H1 (cell line): Measurements from ENCODE around the gene PPP2R2B. TPM values are rescaled to one million over a fixed set of nuclear protein-coding genes. Genes with fewer than 3 reads are reported as not detected.

Experiments
- CTCF ChIA-PET: fragments of 300-600 bp; sonication (Branson Sonifier 250); formaldehyde crosslinking; loops from one replicate; lab custom pipeline; 2021; ENCODE audit not compliant: partially characterized antibody; lab: Charles Lee
- POLR2A ChIA-PET: fragments of 300-600 bp; sonication (Branson Sonifier 250); formaldehyde crosslinking; loops from one replicate; lab custom pipeline; 2021; ENCODE audit warnings: inconsistent platforms; ENCODE audit not compliant: partially characterized antibody; lab: Charles Lee
- DNase-seq, 2 experiments: peaks; one replicate each; pipeline versions ENCODE4 v3.0.0 to v3.0.0-alpha.2; 2010 to 2022; ENCODE audit warnings: low spot score in 2 of 2, low read depth in 1 of 2, mixed read lengths in 1 of 2
- FAIRE-seq: peaks from 2 replicates; lab custom pipeline; 2011; peaks lifted over from hg19 to GRCh38; lab: Jason Lieb, UNC
- H2AFZ ChIP-seq: 2 replicates; pipeline ENCODE4 v1.8.1; 2012; ENCODE audit warnings: low read length, inconsistent platforms
- H2AK5ac ChIP-seq: 2 replicates; pipeline ENCODE4 v1.6.1; 2013; ENCODE audit warnings: low read depth, low read length
- H2BK120ac ChIP-seq: replicated peaks from 2 replicates; pipeline ENCODE3; 2013; ENCODE audit warnings: low read depth, low read length, inconsistent platforms
- H2BK12ac ChIP-seq: 2 replicates; pipeline ENCODE4 v1.6.1; 2013; ENCODE audit warnings: low read depth, low read length
- H2BK15ac ChIP-seq: 2 replicates; pipeline ENCODE4 v1.6.1; 2013; ENCODE audit warnings: low read length
- H2BK20ac ChIP-seq: 2 replicates; pipeline ENCODE4 v1.6.1; 2013; ENCODE audit warnings: low read length
- H2BK5ac ChIP-seq: 2 replicates; pipeline ENCODE4 v1.6.1; 2013; ENCODE audit warnings: low read depth, low read length
- H3K14ac ChIP-seq: 2 replicates; pipeline ENCODE4 v1.6.1; 2013; ENCODE audit warnings: inconsistent platforms; ENCODE audit not compliant: insufficient read length
- H3K18ac ChIP-seq: 2 replicates; pipeline ENCODE4 v1.6.1; 2013; ENCODE audit warnings: low read length; ENCODE audit errors: extremely low read depth
- H3K23ac ChIP-seq: 2 replicates; pipeline ENCODE4 v1.6.1; 2013; ENCODE audit warnings: inconsistent platforms; ENCODE audit not compliant: insufficient read length
- H3K23me2 ChIP-seq: 2 replicates; pipeline ENCODE4 v1.6.1; 2013; ENCODE audit warnings: low read depth, low read length
- H3K27ac ChIP-seq: 2 replicates; pipeline ENCODE4 v1.6.1; 2011; ENCODE audit warnings: low read depth, low read length, inconsistent platforms
- H3K27me3 ChIP-seq, 4 experiments: replicated peaks in 1 of 4; 1 replicate in 1 of 4; 2 replicates in 3 of 4; pipeline versions ENCODE4 v1.6.1 to v1.8.1; 2011 to 2013; ENCODE audit warnings: low read length in 3 of 4, mild to moderate bottlenecking in 3 of 4, inconsistent platforms in 2 of 4, mixed read lengths in 2 of 4, moderate library complexity in 1 of 4; ENCODE audit not compliant: control insufficient read depth in 3 of 4, insufficient read depth in 3 of 4; ENCODE audit errors: extremely low read depth in 1 of 4
- H3K36me3 ChIP-seq, 4 experiments: 2 replicates each; pipeline versions ENCODE4 v1.6.1 to v1.8.1; 2011 to 2013; ENCODE audit warnings: mild to moderate bottlenecking in 4 of 4, low read length in 3 of 4, moderate library complexity in 2 of 4, control low read depth in 1 of 4, inconsistent platforms in 1 of 4; ENCODE audit not compliant: insufficient read depth in 4 of 4, control insufficient read depth in 2 of 4
- H3K4ac ChIP-seq: replicated peaks from 2 replicates; pipeline ENCODE3; 2013; ENCODE audit warnings: low read length, low read depth, mixed read lengths, inconsistent platforms; ENCODE audit not compliant: insufficient read length
- H3K4me1 ChIP-seq, 4 experiments: replicated peaks in 1 of 4; 1 replicate in 1 of 4; 2 replicates in 3 of 4; pipeline versions ENCODE4 v1.6.1 to v1.8.1; 2011 to 2013; ENCODE audit warnings: low read length in 3 of 4, inconsistent platforms in 2 of 4, mixed read lengths in 1 of 4; ENCODE audit not compliant: insufficient read depth in 4 of 4, control insufficient read depth in 3 of 4
- H3K4me2 ChIP-seq, 2 experiments: 2 replicates each; pipeline versions ENCODE4 v1.6.1 to v1.8.1; 2011 to 2013; ENCODE audit warnings: low read depth in 2 of 2, low read length in 2 of 2, control low read depth in 1 of 2, inconsistent platforms in 1 of 2, mild to moderate bottlenecking in 1 of 2; ENCODE audit not compliant: insufficient read depth in 1 of 2
- H3K4me3 ChIP-seq, 4 experiments: fragments of 200-600, 300-600 bp in 1 of 4; sonication (generic), shearing (Covaris generic), sonication (Bioruptor Twin) in 1 of 4; 2 replicates each; pipeline versions ENCODE4 v1.5.1 to v1.8.1; 2011 to 2016; ENCODE audit warnings: low read length in 4 of 4, low read depth in 3 of 4, control low read depth in 2 of 4, inconsistent platforms in 2 of 4, mild to moderate bottlenecking in 2 of 4, mixed read lengths in 1 of 4, moderate library complexity in 1 of 4; ENCODE audit not compliant: insufficient read depth in 2 of 4; ENCODE audit errors: extremely low read depth in 1 of 4
- H3K56ac ChIP-seq: replicated peaks from 2 replicates; pipeline ENCODE3; 2013; ENCODE audit warnings: low read depth, mild to moderate bottlenecking, mixed read lengths, low read length, inconsistent platforms; ENCODE audit not compliant: insufficient read length
- H3K79me1 ChIP-seq: 2 replicates; pipeline ENCODE4 v1.6.1; 2013; ENCODE audit warnings: low read depth, low read length, control low read depth
- H3K79me2 ChIP-seq, 2 experiments: 2 replicates each; pipeline versions ENCODE4 v1.6.1 to v1.8.1; 2012 to 2013; ENCODE audit warnings: low read length in 2 of 2, mild to moderate bottlenecking in 2 of 2, inconsistent platforms in 1 of 2; ENCODE audit not compliant: insufficient read depth in 2 of 2, control insufficient read depth in 1 of 2
- H3K9ac ChIP-seq, 4 experiments: replicated peaks in 1 of 4; 1 replicate in 1 of 4; 2 replicates in 3 of 4; pipeline versions ENCODE4 v1.6.1 to v1.8.1; 2011 to 2013; ENCODE audit warnings: low read depth in 3 of 4, low read length in 3 of 4, control low read depth in 2 of 4, mild to moderate bottlenecking in 2 of 4, moderate library complexity in 2 of 4, inconsistent platforms in 1 of 4; ENCODE audit errors: extremely low read depth in 1 of 4
- H3K9me3 ChIP-seq, 2 experiments: 2 replicates each; pipeline versions ENCODE4 v1.6.1 to v1.8.1; 2012 to 2013; ENCODE audit warnings: mild to moderate bottlenecking in 2 of 2, moderate library complexity in 2 of 2, control low read depth in 1 of 2, inconsistent platforms in 1 of 2, low read depth in 1 of 2, low read length in 1 of 2, mixed read lengths in 1 of 2; ENCODE audit not compliant: insufficient read depth in 2 of 2
- H4K20me1 ChIP-seq, 2 experiments: replicated peaks in 1 of 2; 2 replicates each; pipeline versions ENCODE3 to v1.8.1; 2011 to 2013; ENCODE audit warnings: inconsistent platforms in 2 of 2, low read length in 2 of 2, mild to moderate bottlenecking in 1 of 2; ENCODE audit not compliant: insufficient read depth in 2 of 2, control insufficient read depth in 1 of 2
- H4K5ac ChIP-seq: 2 replicates; pipeline ENCODE4 v1.6.1; 2013; ENCODE audit warnings: low read length, low read depth, mixed read lengths, inconsistent platforms; ENCODE audit not compliant: insufficient read length
- H4K8ac ChIP-seq: 2 replicates; pipeline ENCODE4 v1.8.0; 2013; ENCODE audit warnings: mild to moderate bottlenecking, moderate library complexity, low read length, inconsistent platforms; ENCODE audit not compliant: insufficient read depth; ENCODE audit errors: extremely low read depth
- H4K91ac ChIP-seq: replicated peaks from 2 replicates; pipeline ENCODE3; 2013; ENCODE audit warnings: low read length, mixed read lengths, inconsistent platforms; ENCODE audit not compliant: insufficient read length
- BRCA1 ChIP-seq: IDR thresholded peaks from 2 replicates; pipeline ENCODE4 v1.6.1; 2012; ENCODE audit warnings: low read depth, low read length, improper control_type of control experiment
- HDAC2 ChIP-seq, 2 experiments: fragments of 300-600 bp in 1 of 2; sonication (generic) in 1 of 2; IDR thresholded peaks; 2 replicates each; pipeline ENCODE4 v1.6.1; 2011 to 2012; ENCODE audit warnings: low read depth in 2 of 2, low read length in 2 of 2, mild to moderate bottlenecking in 2 of 2, moderate library complexity in 2 of 2, borderline replicate concordance in 1 of 2, inconsistent platforms in 1 of 2
- HDAC6 ChIP-seq: IDR thresholded peaks from one replicate; pipeline ENCODE4 v1.7.1; 2012; ENCODE audit warnings: low read depth, mild to moderate bottlenecking, inconsistent platforms, low read length, moderate library complexity
- KDM1A ChIP-seq: fragments of 200-600, 300-600 bp; sonication (generic); IDR thresholded peaks from 2 replicates; pipeline ENCODE4 v1.7.1; 2016; ENCODE audit warnings: mild to moderate bottlenecking, low read length, borderline replicate concordance
- MAFK ChIP-seq: IDR thresholded peaks from 2 replicates; pipeline ENCODE4 v1.6.1; 2012; ENCODE audit warnings: low read depth, mild to moderate bottlenecking, improper control_type of control experiment, low read length
- PHF8 ChIP-seq: fragments of 200-600 bp; sonication (generic); conservative IDR thresholded peaks from 2 replicates; pipeline ENCODE4 v1.7.1; 2012; ENCODE audit warnings: low read depth, mild to moderate bottlenecking, inconsistent platforms, low read length, moderate library complexity
- RFX5 ChIP-seq: IDR thresholded peaks from 2 replicates; pipeline ENCODE4 v1.6.1; 2011; ENCODE audit warnings: low read depth, low read length, improper control_type of control experiment, borderline replicate concordance
- SP1 ChIP-seq: IDR thresholded peaks from 2 replicates; pipeline ENCODE4 v1.6.1; 2011; ENCODE audit warnings: low read depth, low read length
- SP2 ChIP-seq: IDR thresholded peaks from 2 replicates; pipeline ENCODE4 v1.6.1; 2012; ENCODE audit warnings: mild to moderate bottlenecking, low read length, inconsistent platforms
- SRF ChIP-seq: IDR thresholded peaks from 2 replicates; pipeline ENCODE4 v1.6.1; 2011; ENCODE audit warnings: mild to moderate bottlenecking, low read depth, low read length, moderate library complexity
- TBP ChIP-seq: IDR thresholded peaks from 2 replicates; pipeline ENCODE4 v1.6.1; 2011; ENCODE audit warnings: low read depth, low read length, improper control_type of control experiment
- TEAD4 ChIP-seq: IDR thresholded peaks from 2 replicates; pipeline ENCODE4 v1.6.1; 2012; ENCODE audit warnings: low read depth, low read length, inconsistent platforms, mixed read lengths
- USF2 ChIP-seq: IDR thresholded peaks from 2 replicates; pipeline ENCODE4 v1.6.1; 2011; ENCODE audit warnings: low read length, improper control_type of control experiment
- YY1 ChIP-seq: IDR thresholded peaks from 2 replicates; pipeline ENCODE4 v1.6.1; 2011; ENCODE audit warnings: low read depth, mild to moderate bottlenecking, low read length
- WGBS, 2 experiments: shearing (Covaris generic) in 1 of 2; methylation state at CpG; one replicate each; pipeline versions ENCODE4 v1.1.6 to v1.1.7; 2013 to 2015; ENCODE audit warnings: low lambda C conversion rate in 2 of 2, mixed read lengths in 2 of 2, inconsistent platforms in 1 of 2, low coverage in 1 of 2, missing lambda C conversion rate in 1 of 2; ENCODE audit not compliant: insufficient replicate concordance in 2 of 2, insufficient coverage in 1 of 2, insufficient read length in 1 of 2; ENCODE audit errors: extremely low coverage in 1 of 2, missing lambda C conversion rate in 1 of 2; 5-methylcytosine and 5-hydroxymethylcytosine counted together
- polyA plus RNA-seq, 7 experiments: library from polyadenylated mRNA; depleted of rRNA in 3 of 7; stranded (reverse) in 5 of 7; unstranded in 2 of 7; fragments of >200 nt in 5 of 7; fragments of 200-250 nt in 2 of 7; gene quantifications; 1 replicate in 5 of 7; 2 replicates in 1 of 7; 4 replicates in 1 of 7; pipeline versions ENCODE4 v1.2.1 to v1.2.3, GENCODE V29; 2011 to 2013; ENCODE audit warnings: missing spikeins in 2 of 7, mixed read lengths in 2 of 7
- total RNA-seq: library from RNA; stranded (reverse); fragmentation: NEBNext Ultra II Directional; extraction: Animal tissue kit (Norgen Biotek cat#: 25700); gene quantifications from 2 replicates; pipeline ENCODE4 v1.2.1, GENCODE V29; 2021

The PPP2R2B gene
- total and polyA plus RNA-seq, 2 of the 8 experiments (the other 6 are each of a cell fraction or from before 2014, with no cell fraction given): 21.1 to 37.1 TPM

- no peak overlapping the region for H3K23ac ChIP-seq
- no peak overlapping the region for H3K4me2 ChIP-seq
- no peaks in the 10 kb centered on the region for H4K20me1 ChIP-seq
- no peak overlapping the region for H3K4me3 ChIP-seq
- H2BK15ac ChIP-seq: no peak overlapping the region
- H3K79me1 ChIP-seq: no peaks in the 10 kb centered on the region
- ChIA-PET POLR2A (interaction anchor here (1.0 kb wide), 1 partner anchor 26 kb away, joined by 3 read pairs; no protein-coding TSS in a partner anchor), CTCF (interaction anchor here (1.0 kb wide), 1 partner anchor 17 kb away, joined by 4 read pairs; no protein-coding TSS in a partner anchor)
- H3K27ac ChIP-seq: no peak overlapping the region
- WGBS, 2 experiments: 79% methylated on average over 2 of the region's 2 CpGs; no CpG with 5 or more reads in 1 of the 2 experiments
- H2BK12ac ChIP-seq: no peak overlapping the region
- no peak overlapping the region for H4K5ac ChIP-seq
- peaks cover 0 to 7% (median 0%) of the 10 kb centered on the region in 4 experiments; a peak in 2 of 7 replicates for H3K4me1 ChIP-seq
- FAIRE-seq: no peak
- H3K23me2 ChIP-seq: no peaks in the 10 kb centered on the region
- H2BK20ac ChIP-seq: no peak overlapping the region
- H3K36me3 ChIP-seq: no peaks in the 10 kb centered on the region
- H3K4ac ChIP-seq: no peak overlapping the region
- H3K9me3 ChIP-seq: no peaks in the 10 kb centered on the region
- no peak overlapping the region for H3K9ac ChIP-seq
- no peak overlapping the region for H2AK5ac ChIP-seq
- H4K91ac ChIP-seq: no peak overlapping the region
- H3K79me2 ChIP-seq: no peaks in the 10 kb centered on the region
- H2BK5ac ChIP-seq: no peak overlapping the region
- H3K27me3 ChIP-seq: no peaks in the 10 kb centered on the region
- DNase-seq: no peak
- H2AFZ ChIP-seq: no peak overlapping the region
- no peak overlapping the region for H3K14ac ChIP-seq
- no peak overlapping the region for H3K18ac ChIP-seq
- H4K8ac ChIP-seq: no peak overlapping the region
- H2BK120ac ChIP-seq: no peak overlapping the region
- H3K56ac ChIP-seq: no peak overlapping the region
- no peak for TF ChIP-seq MAFK
- no peak for TF ChIP-seq TBP
- TF ChIP-seq SRF: no peak
- no peak for TF ChIP-seq BRCA1
- TF ChIP-seq YY1: no peak
- no peak for TF ChIP-seq RFX5
- TF ChIP-seq SP2: no peak
- TF ChIP-seq TEAD4: no peak
- TF ChIP-seq HDAC6: no peak
- no peak for TF ChIP-seq SP1
- TF ChIP-seq KDM1A: no peak
- no peak for TF ChIP-seq HDAC2 (IDR thresholded peaks at IDR 0.05; ENCODE audit: borderline replicate concordance in 1 of 2, low read depth in 2 of 2, low read length in 2 of 2)
- TF ChIP-seq PHF8: no peak
- no peak for TF ChIP-seq USF2
Observed at GRCh38 chr5:146770546-146770945, 108.0 kb downstream of the PPP2R2B start.
